ENCODE measurements around the gene LPIN3. TPM values are rescaled to one million over a fixed set of nuclear protein-coding genes. Genes with fewer than 3 reads are reported as not detected.

The LPIN3 gene
- total RNA-seq, 1 donor from 2014 or later = 32.2 TPM

DNA sequence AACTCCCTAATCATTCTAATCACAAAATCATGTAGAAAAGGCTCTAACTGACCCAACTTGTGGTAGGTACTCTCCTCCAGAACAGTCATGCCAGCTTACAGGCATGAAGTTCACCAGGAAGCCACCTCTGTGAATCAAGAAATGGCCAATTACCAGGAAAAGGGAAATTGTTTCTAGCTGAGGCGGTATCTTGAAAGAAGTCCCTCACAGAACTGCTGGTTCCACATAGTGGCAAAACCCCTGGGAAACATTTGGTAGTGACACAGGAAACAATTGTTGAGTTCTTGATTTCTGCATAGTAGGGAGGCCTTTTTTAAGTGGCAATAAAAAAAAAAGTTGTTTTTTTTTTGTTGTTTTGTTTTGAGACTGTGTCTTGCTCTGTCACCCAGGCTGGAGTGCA is 19.6 kb upstream of the LPIN3 start:
- ATAC-seq = no peak

DNA sequence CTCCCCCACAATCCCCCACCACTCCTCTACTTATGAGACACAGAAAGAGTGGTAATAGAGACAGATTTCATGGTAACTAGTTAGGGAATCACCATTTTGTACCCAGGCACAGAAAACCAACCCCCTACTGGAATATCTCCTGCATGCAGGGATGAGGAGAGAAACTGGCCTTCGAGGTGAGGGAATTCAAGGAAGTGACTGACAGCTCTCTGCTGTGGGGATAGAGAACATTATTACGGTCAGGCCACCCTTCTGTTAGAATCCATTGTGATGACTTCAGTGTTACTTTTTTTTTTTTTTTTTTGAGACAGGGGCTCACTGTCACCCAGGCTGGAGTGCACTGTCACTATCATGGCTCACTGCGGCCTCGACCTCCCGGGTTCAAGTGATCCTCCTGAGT is 13.4 kb upstream of the LPIN3 start:
- ATAC-seq = no peak
- DNase-seq (ENCODE audit: low spot score) = no peak

More for the DNA sequence above, 19.6 kb upstream of the LPIN3 start:
- DNase-seq (ENCODE audit: low spot score) = no peak

DNA sequence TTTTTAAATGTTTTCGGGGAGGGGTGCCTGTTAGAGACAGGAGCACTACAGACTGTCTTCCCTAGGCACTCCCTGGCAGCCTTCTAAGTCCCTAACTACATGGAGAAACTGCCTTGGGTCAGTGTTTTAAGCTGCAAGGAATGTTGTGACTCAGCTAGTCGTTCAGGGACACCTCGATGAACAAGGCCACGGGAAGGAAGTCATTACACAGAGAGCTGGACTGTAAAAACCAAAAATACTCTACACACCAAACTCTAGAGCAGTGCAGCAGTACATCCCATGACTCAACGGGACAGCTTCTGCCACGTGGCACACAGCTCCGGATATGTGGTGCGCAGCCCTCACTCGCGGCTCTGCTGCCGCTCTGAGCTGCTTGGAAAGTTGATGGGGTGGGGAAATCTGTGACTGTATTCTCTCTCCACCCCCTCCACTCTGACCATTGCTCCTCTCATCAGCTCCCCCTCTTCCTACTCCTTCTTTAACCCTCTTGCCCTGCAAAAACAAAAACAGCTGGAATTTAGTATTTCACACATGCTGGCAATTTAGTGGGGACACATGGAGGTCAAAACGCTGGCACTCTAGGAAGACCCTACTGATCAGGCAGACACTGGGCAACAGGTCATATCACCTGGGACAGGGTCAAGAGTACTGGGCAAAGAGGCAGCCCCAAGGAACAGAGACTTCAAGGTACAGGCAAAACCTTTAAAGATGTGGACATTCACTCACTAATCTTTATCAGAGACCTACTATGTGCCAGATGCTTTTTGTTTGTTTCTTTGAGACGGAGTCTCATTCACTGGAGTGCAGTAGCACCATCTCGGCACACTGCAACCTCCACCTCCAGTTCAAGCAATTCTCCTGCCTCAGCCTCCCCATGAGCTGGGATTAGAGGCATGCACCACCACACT is 10.9 kb upstream of the LPIN3 start:
- peak; percentile 81 for ATAC-seq
- no peak for DNase-seq (ENCODE audit: low spot score)

DNA sequence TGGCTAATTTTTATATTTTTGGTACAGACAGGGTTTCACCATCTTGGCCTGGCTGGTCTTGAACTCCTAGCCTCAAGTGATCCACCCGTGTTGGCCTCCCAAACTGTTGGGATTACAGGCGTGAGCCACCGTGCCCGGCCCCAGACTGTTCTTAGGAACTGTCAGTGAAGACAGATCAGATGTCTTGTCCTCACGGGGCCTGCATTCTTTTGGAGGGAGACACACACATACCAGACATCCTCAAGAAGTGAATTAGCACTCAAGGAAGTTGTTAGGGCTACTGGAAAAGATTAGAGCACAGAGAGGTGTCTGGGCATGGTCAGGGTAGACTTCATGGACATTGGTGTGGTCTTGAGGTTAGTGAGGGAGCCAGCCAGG is 10.3 kb upstream of the LPIN3 start:
- DNase-seq (ENCODE audit: low spot score) (no peak), ATAC-seq (no peak)

DNA sequence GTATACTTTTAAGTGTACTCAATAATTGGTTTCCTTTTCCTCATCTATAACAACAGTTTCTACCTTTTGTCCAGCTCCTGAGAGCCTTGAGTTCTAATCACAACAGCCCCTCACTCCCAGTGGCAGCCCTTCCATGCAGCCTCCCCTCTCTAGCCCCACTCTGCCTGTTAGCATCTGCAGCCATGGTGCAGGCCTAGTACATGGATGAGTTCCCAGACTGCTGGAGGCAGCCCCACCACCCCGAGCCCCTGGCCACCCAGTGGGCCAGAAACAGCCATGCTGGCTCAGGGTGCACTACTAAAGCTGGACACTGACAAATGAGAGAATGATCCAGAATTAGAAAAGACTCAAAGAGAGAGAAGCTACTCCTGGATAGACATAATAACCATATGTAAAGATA is 9.7 kb upstream of the LPIN3 start:
- ATAC-seq = no peak
- DNase-seq (ENCODE audit: low spot score) = no peak

DNA sequence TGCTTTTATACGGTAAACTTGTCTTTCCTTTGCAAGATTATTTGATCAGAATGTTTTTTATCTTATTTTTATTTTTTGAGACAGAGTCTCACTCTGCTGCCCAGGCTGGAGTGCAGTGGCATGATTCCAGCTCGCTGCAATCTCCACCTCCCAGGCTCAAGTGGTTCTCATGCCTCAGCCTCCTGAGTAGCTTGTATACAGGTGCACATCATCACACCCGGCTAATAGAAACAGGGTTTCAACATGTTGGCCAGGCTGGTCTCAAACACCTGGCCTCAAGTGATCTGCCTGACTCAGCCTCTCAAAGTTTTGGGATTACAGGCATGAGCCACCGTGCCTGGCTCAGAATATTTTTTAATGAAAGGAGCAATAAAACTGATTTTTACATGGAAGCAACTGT is 8.9 kb upstream of the LPIN3 start:
- DNase-seq (ENCODE audit: low spot score) (no peak), ATAC-seq (no peak)

DNA sequence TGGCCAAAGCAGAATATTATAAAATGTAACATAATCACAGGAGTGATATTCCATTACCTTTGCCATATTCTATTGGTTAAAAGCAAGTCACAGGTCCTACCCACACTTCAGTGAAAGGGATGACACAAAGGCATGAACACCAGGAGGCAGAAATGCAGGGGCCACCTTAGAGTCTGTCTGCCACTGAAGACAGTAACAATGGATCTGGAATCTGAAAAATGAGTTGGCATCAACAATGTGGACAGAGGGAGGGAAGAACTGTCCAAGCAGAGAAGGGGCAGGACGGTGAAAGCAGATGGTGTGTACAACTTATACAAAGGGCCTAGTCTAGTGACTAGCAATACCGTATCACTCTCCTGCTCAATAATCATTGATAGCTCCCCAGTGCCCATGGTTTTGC is 6.6 kb upstream of the LPIN3 start:
- no peak for DNase-seq (ENCODE audit: low spot score)
- ATAC-seq = no peak

DNA sequence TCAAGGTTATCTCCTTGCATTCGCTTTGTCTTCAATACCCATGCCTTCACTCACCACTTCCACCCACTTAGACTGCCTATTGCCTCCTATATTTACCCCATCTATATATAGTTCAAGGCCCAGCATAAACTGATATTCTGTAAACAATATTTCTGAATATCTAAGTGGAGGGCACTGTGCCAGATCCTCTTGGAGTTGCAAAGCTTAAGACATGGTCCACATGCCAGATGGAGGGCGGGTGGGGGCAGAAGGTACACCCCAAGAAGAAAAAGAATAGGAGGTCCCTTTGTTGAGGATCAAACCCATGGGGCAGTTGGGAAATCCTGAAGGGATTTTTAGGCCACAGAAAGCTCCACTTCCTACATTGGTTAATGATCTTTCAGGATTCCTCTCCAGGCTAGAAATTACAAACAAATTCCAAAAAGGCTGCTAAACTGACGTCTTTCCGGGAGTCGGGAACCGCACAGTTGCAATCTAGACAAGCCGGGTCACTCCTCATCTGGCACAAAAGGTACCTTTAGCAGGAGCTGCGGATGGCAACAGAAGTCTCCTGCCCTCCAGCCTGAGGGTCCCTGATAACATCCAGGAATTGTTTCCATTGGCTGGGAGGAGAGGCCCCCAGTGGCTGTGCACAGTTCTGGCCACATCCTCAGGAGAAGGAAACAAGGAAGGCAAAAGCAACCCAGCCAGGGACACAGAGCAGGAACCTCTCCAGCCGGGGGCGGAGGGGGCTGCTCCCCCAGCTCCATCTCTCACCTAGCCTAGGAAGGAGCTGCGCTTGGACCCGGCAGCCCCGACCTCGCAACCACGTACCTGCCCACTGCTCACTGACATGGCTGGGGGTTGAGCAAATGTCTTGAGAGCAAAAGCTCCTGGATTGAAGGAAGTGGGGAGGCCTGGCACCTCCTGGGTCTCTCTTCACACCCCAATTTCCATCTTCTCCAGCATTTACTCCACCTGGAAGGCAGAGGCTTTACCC is 5.9 kb upstream of the LPIN3 start:
- no peak for DNase-seq (ENCODE audit: low spot score)
- ATAC-seq = no peak

DNA sequence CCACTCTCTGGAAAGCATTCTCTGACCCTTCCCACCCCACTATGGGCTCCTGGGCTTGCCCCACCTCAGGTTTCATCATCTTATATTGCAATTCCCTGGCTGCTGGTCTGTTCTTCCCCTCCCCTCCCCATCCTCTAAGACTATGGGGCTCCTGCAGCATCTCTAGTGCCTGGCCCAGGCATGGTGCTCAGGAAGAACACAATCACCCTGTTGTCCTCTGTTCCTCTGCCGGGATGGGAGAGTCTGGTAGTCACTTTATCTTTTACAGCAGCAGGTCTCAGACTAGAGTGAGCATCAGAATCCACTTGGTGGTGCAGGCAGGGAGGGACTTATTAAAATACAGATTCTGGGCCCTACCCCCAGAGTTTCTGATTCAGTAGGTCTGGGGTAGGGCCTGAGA is 5.0 kb upstream of the LPIN3 start:
- DNase-seq (ENCODE audit: low spot score) = no peak
- ATAC-seq = no peak

DNA sequence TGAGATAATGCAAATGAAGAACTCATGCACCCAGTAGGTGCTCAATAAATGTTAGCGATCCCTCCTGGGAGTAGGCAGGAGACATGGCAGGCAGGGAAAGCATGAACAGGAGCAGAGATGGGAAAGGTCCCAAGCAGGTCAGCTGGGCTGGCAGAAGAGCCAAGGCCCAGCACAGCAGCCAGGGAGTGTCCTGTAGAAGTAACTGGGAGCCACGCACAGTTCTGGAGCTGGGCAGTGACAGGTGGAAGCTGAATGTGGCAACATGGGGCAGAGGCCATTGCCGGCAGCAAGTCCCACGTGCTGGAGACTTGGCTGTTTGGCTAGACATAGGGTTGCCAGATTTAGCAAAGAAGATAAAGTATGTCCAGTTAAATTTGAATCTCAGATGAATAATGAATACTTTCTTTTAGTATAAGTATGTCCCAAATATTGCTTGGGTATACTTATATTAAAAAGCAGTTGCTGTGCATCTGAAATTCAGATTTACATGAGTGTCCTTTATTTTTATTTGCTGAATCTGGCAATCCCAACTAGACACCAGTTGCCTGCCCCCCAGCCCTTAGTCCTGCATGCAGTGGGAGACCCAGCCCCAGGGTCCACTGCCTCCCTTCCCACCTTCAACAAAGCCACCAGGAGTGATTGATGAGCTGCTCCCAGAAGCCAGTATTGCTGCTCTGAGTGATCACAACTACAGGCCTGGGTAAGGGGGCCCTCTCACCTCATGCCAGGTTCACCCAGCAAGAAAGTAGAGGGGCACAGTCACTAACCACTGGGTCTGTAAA is 3.7 kb upstream of the LPIN3 start:
- no peak for DNase-seq (ENCODE audit: low spot score)
- ATAC-seq = no peak

DNA sequence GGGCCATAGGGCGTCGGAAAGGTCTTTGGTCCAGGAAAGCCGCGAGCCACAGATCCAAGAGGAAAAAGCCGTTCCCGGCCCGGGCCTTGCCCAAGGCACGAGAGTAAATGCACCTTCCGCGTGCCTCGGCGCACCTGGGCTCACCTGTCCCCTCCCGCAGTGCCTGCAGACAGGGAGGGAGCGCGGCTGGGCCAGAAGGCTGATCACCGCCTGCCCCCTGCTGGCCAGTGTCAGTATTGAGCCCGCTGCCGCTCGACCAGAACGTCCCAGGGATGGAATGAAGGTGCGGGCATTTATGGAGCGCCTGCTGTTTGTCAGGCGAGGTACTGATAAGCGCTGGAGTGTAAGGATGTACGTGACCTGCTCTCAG is 679 bp upstream of the LPIN3 start:
- ATAC-seq (peak; percentile 84), DNase-seq (ENCODE audit: low spot score) (peak; percentile 90)

DNA sequence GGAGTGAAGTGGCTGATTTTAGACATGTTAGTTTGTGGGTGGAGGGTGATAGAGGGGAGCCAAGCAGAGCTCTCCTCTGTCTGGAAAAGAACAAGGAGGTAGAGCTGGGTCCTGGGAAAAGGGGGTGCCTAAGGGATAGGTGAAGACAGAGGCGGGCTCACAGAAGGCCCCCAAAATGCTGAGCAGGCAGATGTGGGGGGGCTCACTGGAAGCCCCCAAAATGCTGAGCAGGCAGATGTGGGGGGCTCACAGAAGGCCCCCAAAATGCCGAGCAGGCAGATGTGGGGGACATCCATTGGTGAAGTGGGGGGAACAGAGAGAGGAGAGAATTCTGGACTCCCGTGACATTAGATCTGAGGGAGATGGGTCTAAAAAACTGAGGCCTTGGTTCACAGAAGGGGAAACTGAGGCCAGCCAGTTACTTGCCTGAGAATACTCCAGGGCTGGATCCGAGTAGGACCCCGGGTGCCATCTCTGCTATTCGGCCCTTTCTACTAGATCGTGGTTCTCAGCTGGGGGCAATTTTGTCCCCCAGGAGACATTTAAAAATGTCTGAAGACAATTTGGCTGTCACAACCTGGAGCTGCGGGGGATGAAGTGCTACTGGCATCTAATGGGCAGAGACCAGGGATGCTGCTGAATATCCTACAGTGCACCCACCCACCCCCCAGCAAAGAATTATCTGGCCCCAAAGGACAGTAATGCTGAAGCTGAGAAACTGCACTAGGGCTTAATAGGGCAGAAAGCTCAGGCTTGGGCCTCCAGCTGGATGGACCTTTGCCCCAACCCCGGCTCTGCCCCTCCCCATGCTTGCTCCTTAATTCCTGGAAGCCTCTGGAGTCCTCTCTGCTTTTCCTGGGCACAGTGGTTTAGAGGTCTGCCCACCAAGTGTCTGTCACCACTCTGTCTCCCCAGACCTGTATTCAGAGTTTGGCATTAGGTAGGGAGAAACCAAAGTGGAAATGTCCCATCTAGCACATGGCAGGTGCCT is 2.1 kb downstream of the LPIN3 start:
- ATAC-seq = no peak
- DNase-seq (ENCODE audit: low spot score) = no peak

DNA sequence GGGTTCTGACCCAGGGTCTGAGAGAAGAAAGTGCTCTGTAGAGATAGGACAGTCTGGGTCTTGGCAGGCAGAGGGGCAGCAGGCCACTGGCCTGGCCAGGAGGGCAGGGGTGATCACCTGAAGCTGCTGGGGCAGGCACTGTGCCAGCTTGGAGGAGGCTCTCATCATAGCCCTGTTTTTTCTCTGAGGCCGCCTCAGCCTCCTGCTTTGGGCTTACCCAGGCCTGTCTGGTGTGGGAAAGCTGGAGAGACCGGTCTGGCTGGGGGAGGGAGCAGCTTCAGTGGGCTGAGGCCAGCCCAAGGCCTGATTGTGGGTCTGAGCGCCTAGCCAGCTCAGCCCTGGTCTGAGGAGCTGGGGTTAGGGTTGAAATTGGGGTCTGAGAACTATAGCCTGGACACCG is 3.9 kb downstream of the LPIN3 start:
- no peak for DNase-seq (ENCODE audit: low spot score)
- ATAC-seq = no peak

DNA sequence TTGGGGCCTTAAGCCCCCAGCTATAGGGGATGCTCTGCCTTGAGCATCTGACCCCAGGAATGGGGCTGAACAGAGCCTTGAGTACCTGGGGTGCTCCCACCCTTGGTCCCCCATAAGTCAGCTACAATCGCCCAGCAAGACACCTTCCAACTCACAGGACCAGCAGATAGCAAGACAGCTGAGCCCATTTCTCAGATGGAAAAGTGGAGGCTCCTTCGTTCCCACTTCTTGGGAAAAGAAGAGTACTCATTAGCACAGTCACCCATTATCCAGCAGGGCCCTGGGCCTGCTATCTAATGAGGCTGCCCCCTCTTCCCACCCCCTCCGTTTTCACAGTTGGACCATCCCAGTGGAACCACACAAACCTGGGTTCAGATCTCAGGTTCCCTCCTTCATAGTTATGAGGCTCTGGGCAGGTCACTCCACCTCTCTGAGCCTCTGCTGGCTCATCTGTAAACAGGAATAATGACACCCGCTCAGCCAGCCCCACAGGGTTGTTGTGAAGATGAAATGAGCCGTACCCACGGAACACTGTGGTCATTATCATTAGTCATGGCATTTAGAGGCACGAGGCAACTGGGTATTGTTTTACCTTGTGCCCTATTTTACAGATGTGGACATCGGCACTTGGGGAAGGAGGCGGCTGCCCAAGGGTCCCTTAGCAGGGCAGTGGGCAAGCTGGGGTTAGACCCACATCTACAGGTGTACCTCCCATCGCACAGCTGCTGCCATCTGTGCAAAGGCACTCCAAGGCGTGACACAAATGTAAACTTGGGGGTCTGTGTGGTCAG is 4.5 kb downstream of the LPIN3 start:
- no peak for ATAC-seq

DNA sequence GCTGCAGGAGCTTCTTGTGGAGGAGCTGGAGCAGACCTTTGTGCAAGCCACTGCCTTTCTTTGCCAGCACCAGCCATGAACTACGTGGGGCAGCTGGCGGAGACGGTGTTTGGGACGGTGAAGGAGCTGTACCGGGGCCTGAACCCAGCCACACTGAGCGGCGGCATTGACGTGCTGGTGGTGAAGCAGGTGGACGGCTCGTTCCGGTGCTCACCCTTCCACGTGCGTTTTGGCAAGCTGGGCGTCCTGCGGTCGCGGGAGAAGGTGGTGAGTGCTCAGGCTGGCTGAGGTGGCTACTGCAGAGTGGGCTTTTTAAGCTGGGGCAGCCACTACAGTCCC is 5.1 kb downstream of the LPIN3 start:
- ATAC-seq = no peak
- no peak for DNase-seq (ENCODE audit: low spot score)

More for the DNA sequence above, 4.5 kb downstream of the LPIN3 start:
- DNase-seq (ENCODE audit: low spot score) = no peak

DNA sequence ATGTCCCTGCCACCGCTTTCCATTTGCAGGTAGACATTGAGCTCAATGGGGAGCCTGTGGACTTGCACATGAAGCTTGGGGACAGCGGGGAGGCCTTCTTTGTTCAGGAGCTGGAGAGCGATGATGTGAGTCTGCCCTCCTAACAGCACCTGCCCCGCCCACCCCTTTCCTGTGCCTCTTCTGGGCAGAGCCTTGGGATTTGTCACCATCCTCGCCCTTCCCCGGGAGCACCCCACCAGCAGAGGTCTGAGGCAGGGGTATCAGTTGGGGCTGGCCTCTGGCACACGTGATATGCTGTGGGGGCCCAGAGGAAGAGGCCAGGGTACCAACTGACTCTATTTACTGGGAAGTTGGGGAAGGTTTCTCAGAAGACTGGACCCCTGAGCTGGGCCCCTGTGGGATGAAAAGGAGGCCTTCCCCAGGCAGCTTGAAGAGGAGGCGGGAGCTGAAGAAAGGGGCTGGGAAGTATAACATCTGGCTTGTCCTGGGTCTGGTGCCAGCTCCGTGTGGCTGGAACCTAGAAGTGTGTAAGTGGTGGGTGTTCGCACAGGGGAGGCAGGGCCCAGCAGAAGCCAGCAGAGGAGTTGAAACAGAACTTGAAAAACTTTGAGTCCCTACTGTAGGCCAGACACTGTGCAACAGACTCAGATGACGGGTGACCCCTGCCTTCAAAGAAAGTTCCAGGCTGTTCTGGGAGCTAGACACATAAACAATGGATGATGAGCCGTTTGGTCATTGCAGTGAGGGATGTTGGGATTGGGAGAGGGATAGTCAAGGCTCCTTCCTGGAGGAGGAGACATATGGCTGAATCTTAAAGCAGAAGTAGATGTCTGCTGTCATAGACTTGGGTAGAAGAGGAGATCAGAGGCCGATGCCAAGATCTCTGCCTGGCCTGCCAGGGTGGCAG is 7.2 kb downstream of the LPIN3 start:
- DNase-seq (ENCODE audit: low spot score) (no peak), ATAC-seq (no peak)

DNA sequence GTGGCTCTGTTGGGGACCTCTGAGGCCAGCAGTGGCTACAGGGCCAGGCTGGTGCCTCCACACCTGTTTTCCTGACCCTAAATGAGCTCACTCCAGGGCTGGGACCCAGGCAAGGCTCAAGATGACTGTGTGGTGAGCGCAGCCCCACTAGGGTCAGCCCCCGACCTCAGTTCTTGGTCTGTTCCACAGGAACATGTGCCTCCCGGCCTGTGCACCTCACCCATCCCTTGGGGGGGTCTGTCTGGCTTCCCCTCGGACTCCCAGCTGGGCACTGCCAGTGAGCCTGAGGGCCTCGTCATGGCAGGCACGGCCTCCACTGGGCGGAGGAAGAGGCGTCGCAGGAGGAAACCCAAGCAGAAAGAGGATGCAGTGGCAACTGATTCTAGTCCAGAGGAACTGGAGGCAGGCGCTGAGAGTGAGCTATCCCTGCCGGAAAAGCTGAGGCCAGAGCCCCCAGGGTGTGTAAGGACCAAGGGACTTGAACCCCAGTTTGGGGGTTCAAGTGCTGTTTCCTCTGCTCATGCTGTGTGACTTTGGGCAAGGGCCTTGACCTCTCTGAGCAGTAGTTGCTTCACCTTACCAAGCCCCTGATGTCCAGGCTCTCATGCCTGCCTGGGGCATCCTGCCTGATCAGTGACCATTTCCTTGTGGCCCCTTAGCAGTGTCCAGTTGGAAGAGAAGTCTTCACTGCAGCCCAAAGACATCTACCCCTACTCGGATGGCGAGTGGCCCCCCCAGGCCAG is 8.0 kb downstream of the LPIN3 start:
- ATAC-seq (no peak), DNase-seq (ENCODE audit: low spot score) (no peak)
